T-cell (primary cell): Measurements from ENCODE around the gene FBXW4. TPM values are rescaled to one million over a fixed set of nuclear protein-coding genes. Genes with fewer than 3 reads are reported as not detected.
"Not testable (repeated sequence)": the region's sequence is repeated elsewhere in the genome, so short reads cannot be mapped to it uniquely, and the experiment has no call there.

Source experiments
- ATAC-seq, 4 experiments: fragments of 200-7000 bp in 3 of 4; fragments of 150-1000 bp in 1 of 4; cut with Tn5 transposase; replicated peaks in 1 of 4; 1 replicate in 3 of 4; 2 replicates in 1 of 4; pipeline ENCODE4 v1.10.0; 2021; ENCODE audit warnings: moderate library complexity in 3 of 4, mild to moderate bottlenecking in 2 of 4, moderate number of reproducible peaks in 1 of 4
- CTCF ChIA-PET, 2 donors: fragments of 300-600 bp; sonication (Branson Sonifier 250); formaldehyde crosslinking; loops; one replicate each; lab custom pipeline; 2022; ENCODE audit warnings: antibody characterized with exemption in 2 of 2; lab: Charles Lee
- POLR2A ChIA-PET, 2 donors: fragments of 300-600 bp; sonication (Branson Sonifier 250); formaldehyde crosslinking; loops; one replicate each; lab custom pipeline; 2022; ENCODE audit warnings: antibody characterized with exemption in 2 of 2; lab: Charles Lee
- DNase-seq, 35 experiments: peaks; one replicate each; pipeline versions ENCODE4 v3.0.0 to v3.0.0-alpha.2; 2013 to 2023
- H3K27ac ChIP-seq: one replicate; pipeline ENCODE4 v1.5.1; 2013; ENCODE audit warnings: low read length
- H3K27me3 ChIP-seq, 2 experiments: replicated peaks in 1 of 2; 1 replicate in 1 of 2; 2 replicates in 1 of 2; pipeline versions ENCODE4 v1.6.1 to v1.7.0; 2013; ENCODE audit warnings: low read length in 1 of 2, mixed read lengths in 1 of 2; ENCODE audit not compliant: control insufficient read depth in 2 of 2, insufficient read depth in 2 of 2; ENCODE audit errors: extremely low read depth in 1 of 2
- H3K36me3 ChIP-seq, 2 donors: 1 replicate in 1 of 2; 2 replicates in 1 of 2; pipeline versions ENCODE4 v1.6.1 to v1.7.0; 2013; ENCODE audit warnings: low read length in 1 of 2; ENCODE audit not compliant: control insufficient read depth in 2 of 2, insufficient read depth in 1 of 2; ENCODE audit errors: extremely low read depth in 1 of 2
- H3K4me1 ChIP-seq, 2 experiments: 1 replicate in 1 of 2; 2 replicates in 1 of 2; pipeline versions ENCODE4 v1.6.1 to v1.7.0; 2013; ENCODE audit warnings: low read length in 2 of 2, mixed read lengths in 1 of 2; ENCODE audit not compliant: insufficient read depth in 2 of 2, control insufficient read depth in 1 of 2; ENCODE audit errors: extremely low read depth in 1 of 2
- H3K4me3 ChIP-seq, 2 donors: 1 replicate in 1 of 2; 2 replicates in 1 of 2; pipeline versions ENCODE4 v1.5.1 to v1.7.0; 2013; ENCODE audit warnings: mild to moderate bottlenecking in 2 of 2, low read length in 1 of 2, moderate library complexity in 1 of 2; ENCODE audit not compliant: control insufficient read depth in 1 of 2; ENCODE audit errors: extremely low read depth in 1 of 2
- H3K9me3 ChIP-seq: 2 replicates; pipeline ENCODE4 v1.7.0; 2013
- H3K27ac Mint-ChIP-seq, 2 donors: one replicate each; pipeline ENCODE4 v1.8.0; 2020 to 2021; ENCODE audit warnings: mild to moderate bottlenecking in 2 of 2, mixed read lengths in 2 of 2
- H3K27me3 Mint-ChIP-seq, 2 donors: one replicate each; pipeline ENCODE4 v1.8.0; 2021 to 2022; ENCODE audit warnings: mixed read lengths in 2 of 2
- H3K36me3 Mint-ChIP-seq: one replicate; pipeline ENCODE4 v1.8.0; 2021; ENCODE audit warnings: mixed read lengths
- H3K4me1 Mint-ChIP-seq, 3 donors: one replicate each; pipeline ENCODE4 v1.8.0; 2020 to 2022; ENCODE audit warnings: mixed read lengths in 3 of 3, mild to moderate bottlenecking in 1 of 3
- H3K4me3 Mint-ChIP-seq, 3 donors: one replicate each; pipeline ENCODE4 v1.8.0; 2020 to 2022; ENCODE audit warnings: mild to moderate bottlenecking in 3 of 3, mixed read lengths in 3 of 3, moderate library complexity in 3 of 3
- H3K9me3 Mint-ChIP-seq, 3 donors: one replicate each; pipeline ENCODE4 v1.8.0; 2020 to 2022; ENCODE audit warnings: mixed read lengths in 3 of 3
- WGBS: methylation state at CpG from one replicate; pipeline ENCODE4 v1.1.5; 2013; ENCODE audit warnings: missing lambda C conversion rate; ENCODE audit not compliant: insufficient coverage; 5-methylcytosine and 5-hydroxymethylcytosine counted together
- total RNA-seq, 35 experiments: library from RNA in 6 of 35; stranded (reverse) in 6 of 35; fragments of 120-200 nt in 1 of 35; gene quantifications; one replicate each; pipeline versions ENCODE4 v1.2.1 to v1.2.4 and lab custom pipeline; 2013 to 2026

FBXW4 gene
- total RNA-seq, 5 donors from 2014 or later (not counting 1 experiment from before 2014, with no cell fraction given): 83.7 to 90.4 (median 86.9) TPM

DNA sequence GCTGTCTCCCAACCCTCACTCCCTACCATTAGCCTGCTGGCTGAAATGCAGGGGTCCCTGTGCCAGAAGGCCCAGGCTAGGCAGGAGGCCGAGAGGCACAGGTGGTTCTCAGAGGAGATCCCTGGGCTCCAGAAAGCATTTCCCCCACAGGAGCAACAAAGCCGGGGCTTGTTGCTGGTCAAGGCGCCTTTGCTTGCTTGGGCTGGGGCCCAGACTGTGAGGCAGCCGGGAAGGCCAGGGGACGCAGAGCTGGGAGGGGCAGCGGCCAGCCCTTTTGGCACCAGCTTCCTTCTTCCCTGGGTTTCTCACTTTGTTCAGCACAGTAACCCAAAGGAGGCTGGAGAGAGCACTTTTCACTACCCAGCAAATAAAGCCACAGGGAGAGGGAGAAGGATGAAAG, 48.6 kb downstream of the FBXW4 start:
- H3K9me3 ChIP-seq: no peaks in the 10 kb centered on the region
- ChIA-PET POLR2A (no interaction called here), CTCF (no interaction called here)
- Mint-ChIP-seq H3K9me3 (no peaks in the 10 kb centered on the region), H3K36me3 (peaks cover 57% of the 10 kb centered on the region), H3K4me1 (peaks cover 11 to 28% (median 21%) of the 10 kb centered on the region in 3 donors), H3K27ac (no peak overlapping the region), H3K4me3 (no peak overlapping the region), H3K27me3 (no peaks in the 10 kb centered on the region)
- H3K36me3 ChIP-seq: peaks cover 19 to 76% of the 10 kb centered on the region in 2 donors
- H3K4me3 ChIP-seq: no peak overlapping the region
- H3K27me3 ChIP-seq: no peaks in the 10 kb centered on the region
- ATAC-seq (no peak), DNase-seq (no peak)
- 95% methylated on average over 3 of the region's 6 CpGs for WGBS
- H3K27ac ChIP-seq: no peak overlapping the region
- H3K4me1 ChIP-seq: peaks cover 0 to 10% of the 10 kb centered on the region in 2 experiments

DNA sequence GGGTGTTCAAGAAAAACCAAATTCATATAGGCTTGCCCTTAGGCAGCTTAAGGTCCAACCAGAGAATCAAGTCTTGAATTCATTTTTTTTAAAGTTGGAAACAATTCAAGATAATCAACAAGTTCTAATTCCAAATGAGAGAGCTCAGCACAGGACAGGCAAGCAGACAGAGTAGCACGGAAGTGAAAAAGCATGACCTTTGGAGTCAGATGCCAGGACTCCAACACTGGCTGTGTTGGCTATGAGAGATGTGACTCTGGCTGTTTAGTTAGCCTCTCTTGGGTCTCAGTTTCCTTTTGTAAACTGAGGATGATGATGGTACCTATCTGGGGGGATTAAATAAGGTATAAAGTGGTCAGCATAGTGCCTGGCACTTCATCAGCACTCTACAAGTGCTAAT, 49.3 kb downstream of the FBXW4 start:
- H3K4me3 ChIP-seq: no peak overlapping the region
- Mint-ChIP-seq H3K4me3 (no peak overlapping the region), H3K27me3 (no peaks in the 10 kb centered on the region), H3K36me3 (peaks cover 58% of the 10 kb centered on the region), H3K4me1 (peaks cover 12 to 28% (median 21%) of the 10 kb centered on the region in 3 donors), H3K27ac (no peak overlapping the region), H3K9me3 (no peaks in the 10 kb centered on the region)
- no peaks in the 10 kb centered on the region for H3K27me3 ChIP-seq
- 100% methylated on average over 1 of the region's 1 CpG for whole genome bisulfite sequencing
- POLR2A ChIA-PET: no interaction called here
- no peaks in the 10 kb centered on the region for H3K9me3 ChIP-seq
- no peak overlapping the region for H3K27ac ChIP-seq
- H3K36me3 ChIP-seq: peaks cover 16 to 70% of the 10 kb centered on the region in 2 donors
- CTCF ChIA-PET: no interaction called here
- no peak for DNase-seq
- ATAC-seq: no peak
- H3K4me1 ChIP-seq: peaks cover 0 to 7% of the 10 kb centered on the region in 2 experiments

DNA sequence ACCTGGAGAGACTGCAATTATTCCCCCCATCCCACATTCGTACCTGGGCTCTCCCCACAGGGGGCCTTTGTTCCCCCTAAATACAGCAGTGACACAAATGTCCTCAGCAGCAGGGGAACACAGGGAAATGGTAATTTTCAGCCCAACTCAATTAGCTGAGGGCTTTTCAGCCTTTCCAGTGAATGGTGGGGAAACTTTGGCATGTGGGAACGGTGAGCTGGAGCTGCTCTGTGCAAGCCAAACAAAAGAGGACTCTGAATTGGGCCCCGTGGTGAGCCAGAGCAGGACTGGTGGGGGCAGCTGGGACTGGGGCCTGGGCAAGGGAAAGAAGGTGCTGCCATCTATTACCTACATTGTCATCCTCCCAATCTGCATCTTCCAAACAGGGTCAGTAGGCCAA, 51.0 kb downstream of the FBXW4 start:
- peaks cover 15 to 23% (median 17%) of the 10 kb centered on the region in 3 donors for H3K4me1 Mint-ChIP-seq
- no peaks in the 10 kb centered on the region for H3K9me3 ChIP-seq
- H3K4me1 ChIP-seq: peaks cover 0 to 4% of the 10 kb centered on the region in 2 experiments
- CTCF ChIA-PET: no interaction called here
- ATAC-seq: no peak
- no peak for DNase-seq
- POLR2A ChIA-PET: no interaction called here
- 100% methylated on average over 1 of the region's 3 CpGs for WGBS
- no peak overlapping the region for H3K27ac Mint-ChIP-seq
- H3K36me3 Mint-ChIP-seq: peaks cover 60% of the 10 kb centered on the region
- no peaks in the 10 kb centered on the region for H3K27me3 ChIP-seq
- H3K27me3 Mint-ChIP-seq: no peaks in the 10 kb centered on the region
- H3K36me3 ChIP-seq: peaks cover 8 to 64% of the 10 kb centered on the region in 2 donors
- H3K4me3 ChIP-seq: no peak overlapping the region
- H3K27ac ChIP-seq: no peak overlapping the region
- no peaks in the 10 kb centered on the region for H3K9me3 Mint-ChIP-seq
- no peak overlapping the region for H3K4me3 Mint-ChIP-seq

DNA sequence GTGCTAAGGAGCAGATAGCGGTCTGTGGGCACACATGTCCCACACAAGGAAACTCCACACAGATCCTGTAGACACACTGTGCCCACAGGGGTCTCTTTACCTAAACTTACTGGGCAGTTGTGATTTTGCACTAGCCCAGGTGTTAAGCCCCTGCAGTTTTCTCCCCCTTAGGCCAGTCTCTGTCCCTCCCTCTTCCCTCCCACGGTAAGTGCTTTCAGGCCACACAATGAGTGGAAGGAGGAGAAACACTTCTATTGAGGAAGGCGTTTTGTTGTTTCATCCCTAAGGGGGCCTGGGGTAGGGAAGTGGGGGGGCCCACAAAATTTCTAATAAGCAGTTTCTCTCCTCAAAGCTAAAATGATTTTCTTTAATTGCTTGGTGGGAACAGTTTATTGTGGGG, 51.4 kb downstream of the FBXW4 start:
- peaks cover 8 to 65% of the 10 kb centered on the region in 2 donors for H3K36me3 ChIP-seq
- H3K4me1 Mint-ChIP-seq: peaks cover 15 to 23% (median 17%) of the 10 kb centered on the region in 3 donors
- no peak overlapping the region for H3K4me3 Mint-ChIP-seq
- no peak overlapping the region for H3K27ac Mint-ChIP-seq
- ChIA-PET POLR2A (no interaction called here), CTCF (no interaction called here)
- DNase-seq (no peak), ATAC-seq (no peak)
- 100% methylated on average over 1 of the region's 3 CpGs for WGBS
- H3K9me3 ChIP-seq: no peaks in the 10 kb centered on the region
- H3K4me3 ChIP-seq: no peak overlapping the region
- no peaks in the 10 kb centered on the region for H3K27me3 Mint-ChIP-seq
- peaks cover 56% of the 10 kb centered on the region for H3K36me3 Mint-ChIP-seq
- H3K27ac ChIP-seq: no peak overlapping the region
- H3K4me1 ChIP-seq: peaks cover 0 to 4% of the 10 kb centered on the region in 2 experiments
- H3K9me3 Mint-ChIP-seq: no peaks in the 10 kb centered on the region
- H3K27me3 ChIP-seq: no peaks in the 10 kb centered on the region

DNA sequence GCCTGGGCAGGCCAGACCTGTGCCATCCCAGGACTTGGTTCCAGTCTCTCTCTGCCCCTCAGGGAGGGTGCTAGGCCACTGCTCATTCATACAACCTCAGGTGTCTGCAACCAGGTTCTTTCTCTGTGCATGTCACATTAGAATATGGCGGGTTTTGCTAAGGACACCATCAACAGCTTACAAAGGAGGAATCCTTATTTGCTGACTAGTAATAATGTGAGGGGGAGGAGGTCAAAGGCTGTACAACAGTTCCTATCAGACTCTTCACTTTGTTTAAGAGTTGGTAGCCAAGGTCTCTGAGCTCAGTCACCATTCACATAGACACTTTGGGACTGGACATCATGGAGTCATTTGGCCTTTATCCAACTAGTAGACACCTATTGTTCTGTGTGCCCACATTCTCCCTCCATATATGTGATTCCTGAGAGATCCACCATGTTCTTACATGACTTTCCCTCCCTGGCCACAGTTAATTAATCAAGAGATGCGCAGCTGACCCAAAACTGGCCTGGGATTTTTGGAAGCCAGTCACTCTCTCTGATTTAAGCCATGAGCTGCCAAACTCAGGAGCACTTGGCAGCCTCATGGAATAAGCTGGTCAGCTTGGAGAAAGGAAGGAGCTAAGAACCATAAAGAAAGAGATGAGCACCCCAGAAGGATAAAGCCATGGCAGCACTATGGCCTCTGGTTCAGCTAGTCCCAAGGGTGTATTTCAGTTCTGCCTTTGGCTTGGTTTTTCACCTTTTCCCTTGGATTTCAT, 55.6 kb downstream of the FBXW4 start:
- DNase-seq (no peak), ATAC-seq (no peak)
- Histone ChIP-seq H3K27ac (no peak overlapping the region), H3K4me3 (no peak overlapping the region), H3K9me3 (no peaks in the 10 kb centered on the region), H3K27me3 (no peaks in the 10 kb centered on the region), H3K4me1 (no peaks in the 10 kb centered on the region), H3K36me3 (peaks cover 8 to 41% of the 10 kb centered on the region in 2 donors)
- Mint-ChIP-seq H3K36me3 (peaks cover 49% of the 10 kb centered on the region), H3K9me3 (no peaks in the 10 kb centered on the region), H3K4me3 (no peak overlapping the region), H3K27ac (peak overlapping the region in 1 of 2 donors; percentile 43), H3K4me1 (peaks cover 12 to 19% (median 14%) of the 10 kb centered on the region in 3 donors), H3K27me3 (no peaks in the 10 kb centered on the region)
- WGBS: 100% methylated on average over 1 of the region's 2 CpGs
- ChIA-PET CTCF (no interaction called here), POLR2A (no interaction called here)

DNA sequence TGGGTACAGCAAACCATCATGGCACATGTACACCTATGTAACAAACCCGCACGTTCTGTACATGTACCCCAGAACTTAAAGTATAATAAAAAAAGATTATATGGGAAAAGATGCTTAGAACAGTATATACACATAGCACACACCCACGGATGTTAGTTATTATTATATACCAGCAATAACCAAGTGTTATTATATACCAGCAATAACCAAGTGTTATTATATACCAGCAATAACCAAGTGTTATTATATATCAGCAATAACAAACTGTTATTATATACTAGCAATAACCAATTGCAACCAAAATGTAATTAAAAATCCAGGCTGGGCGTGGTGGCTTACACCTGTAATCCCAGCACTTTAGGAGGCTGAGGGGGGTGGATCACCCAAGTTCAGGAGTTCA, 61.5 kb downstream of the FBXW4 start:
- H3K27ac Mint-ChIP-seq, H3K4me3 ChIP-seq, H3K27me3 Mint-ChIP-seq, POLR2A ChIA-PET, H3K9me3 ChIP-seq, H3K27me3 ChIP-seq, H3K4me3 Mint-ChIP-seq, H3K9me3 Mint-ChIP-seq, H3K27ac ChIP-seq, DNase-seq, H3K4me1 ChIP-seq, ATAC-seq: not testable (repeated sequence)
- Mint-ChIP-seq H3K36me3 (peaks cover 35% of the 10 kb centered on the region), H3K4me1 (peaks cover 10 to 28% (median 18%) of the 10 kb centered on the region in 3 donors)
- peaks cover 4 to 32% of the 10 kb centered on the region in 2 donors for H3K36me3 ChIP-seq
- CTCF ChIA-PET: interaction anchor here in 1 of 2 donors (1.5 kb wide), 1 partner anchor 11 kb away, joined by 4 read pairs; no protein-coding TSS in a partner anchor
- no CpG with 5 or more reads among the region's 4 CpGs for WGBS
